Thymus (tissue), 11 donors: ENCODE results near the gene DDX6. TPM values are rescaled to one million over a fixed set of nuclear protein-coding genes. Genes with fewer than 3 reads are reported as not detected.
"Not testable (repeated sequence)": the region's sequence is repeated elsewhere in the genome, so short reads cannot be mapped to it uniquely, and the experiment has no call there.

Experiments used
- DNase-seq, 9 donors: peaks; one replicate each; pipeline ENCODE4 v3.0.0-alpha.2; 2013; ENCODE audit warnings: low spot score in 9 of 9, low read depth in 6 of 9, missing footprints in 1 of 9
- H3K27ac ChIP-seq, 2 donors: one replicate each; pipeline ENCODE4 v1.5.1; 2013; ENCODE audit warnings: control low read depth in 1 of 2, low read depth in 1 of 2, low read length in 1 of 2, mild to moderate bottlenecking in 1 of 2, moderate library complexity in 1 of 2
- H3K27me3 ChIP-seq, 2 donors: one replicate each; pipeline ENCODE4 v1.5.1; 2013; ENCODE audit warnings: low read length in 1 of 2; ENCODE audit not compliant: control insufficient read depth in 2 of 2, insufficient read depth in 1 of 2
- H3K36me3 ChIP-seq, 2 donors: one replicate each; pipeline ENCODE4 v1.5.1; 2013; ENCODE audit warnings: low read length in 1 of 2, mild to moderate bottlenecking in 1 of 2, moderate library complexity in 1 of 2; ENCODE audit not compliant: control insufficient read depth in 2 of 2, insufficient read depth in 2 of 2
- H3K4me1 ChIP-seq, 2 donors: one replicate each; pipeline ENCODE4 v1.5.1; 2013; ENCODE audit warnings: low read length in 2 of 2; ENCODE audit not compliant: control insufficient read depth in 2 of 2, insufficient read depth in 2 of 2
- H3K4me3 ChIP-seq, 2 donors: one replicate each; pipeline ENCODE4 v1.5.1; 2013; ENCODE audit warnings: low read length in 2 of 2, control low read depth in 1 of 2, mild to moderate bottlenecking in 1 of 2
- H3K9me3 ChIP-seq, 2 donors: one replicate each; pipeline ENCODE4 v1.5.1; 2013; ENCODE audit warnings: low read length in 1 of 2, mild to moderate bottlenecking in 1 of 2; ENCODE audit not compliant: control insufficient read depth in 2 of 2, insufficient read depth in 1 of 2
- whole genome bisulfite sequencing: extraction: QIAGEN DNeasy Blood & Tissue Kit; methylation state at CpG from one replicate; pipeline ENCODE4 v1.1.7; 2013; 5-methylcytosine and 5-hydroxymethylcytosine counted together
- polyA plus RNA-seq: library from polyadenylated mRNA; stranded (reverse); fragments of 200-250 nt; gene quantifications from one replicate; pipeline ENCODE4 v1.2.3, GENCODE V29; 2013
- total RNA-seq: library from RNA; stranded (reverse); fragments of 120-200 nt; gene quantifications from one replicate; pipeline ENCODE4 v1.2.4, GENCODE V29; 2013
- donor health status: healthy.

DDX6 gene
- total and polyA plus RNA-seq, 2 donors, result 54.4 to 71.1 TPM

DNA sequence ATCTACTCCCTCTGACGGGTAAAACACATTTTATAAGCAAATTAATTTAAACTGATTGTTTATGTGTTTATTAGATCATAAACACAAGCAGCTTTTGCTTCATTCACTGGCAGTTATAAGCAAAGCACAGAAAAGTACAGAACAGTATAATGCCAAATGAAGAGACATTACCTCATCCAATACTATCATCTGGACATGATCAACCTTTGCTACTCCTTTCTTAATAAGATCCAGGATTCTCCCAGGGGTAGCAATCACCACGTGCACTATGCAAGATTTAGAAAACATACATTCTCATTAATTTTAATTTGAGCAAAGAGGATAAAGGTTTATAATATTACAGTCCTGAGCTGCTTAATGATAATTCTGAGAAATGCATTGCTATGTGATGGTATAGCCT lies 27.9 kb downstream of the DDX6 start:
- Histone ChIP-seq H3K9me3 (no peaks in the 10 kb centered on the region), H3K4me3 (no peak overlapping the region), H3K27me3 (no peaks in the 10 kb centered on the region), H3K27ac (no peak overlapping the region), H3K36me3 (peaks cover 54 to 90% of the 10 kb centered on the region in 2 donors), H3K4me1 (no peaks in the 10 kb centered on the region)
- WGBS, result 99% methylated on average over 2 of the region's 2 CpGs
- no peak for DNase-seq

DNA sequence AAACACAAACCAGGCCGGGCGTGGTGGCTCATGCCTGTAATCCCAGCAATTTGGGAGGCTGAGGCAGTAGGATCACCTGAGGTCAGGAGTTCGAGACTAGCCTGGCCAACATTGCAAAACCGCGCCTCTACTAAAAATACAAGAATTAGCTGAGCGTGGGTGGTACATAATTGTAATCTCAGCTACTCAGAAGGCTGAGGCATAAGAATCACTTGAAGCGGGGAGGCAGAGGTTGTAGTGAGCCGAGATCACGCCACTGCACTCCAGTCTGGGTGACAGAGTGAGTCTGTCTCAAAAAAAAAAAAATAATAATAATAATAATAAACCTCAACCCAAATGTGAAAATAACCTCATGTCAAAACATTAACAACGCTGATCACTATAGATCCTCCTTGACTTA lies 29.0 kb downstream of the DDX6 start:
- not testable (repeated sequence) for H3K4me1 ChIP-seq, DNase-seq, H3K27me3 ChIP-seq, H3K27ac ChIP-seq, H3K4me3 ChIP-seq, H3K9me3 ChIP-seq
- H3K36me3 ChIP-seq, result peaks cover 54 to 88% of the 10 kb centered on the region in 2 donors
- 97% methylated on average over 10 of the region's 10 CpGs for WGBS

DNA sequence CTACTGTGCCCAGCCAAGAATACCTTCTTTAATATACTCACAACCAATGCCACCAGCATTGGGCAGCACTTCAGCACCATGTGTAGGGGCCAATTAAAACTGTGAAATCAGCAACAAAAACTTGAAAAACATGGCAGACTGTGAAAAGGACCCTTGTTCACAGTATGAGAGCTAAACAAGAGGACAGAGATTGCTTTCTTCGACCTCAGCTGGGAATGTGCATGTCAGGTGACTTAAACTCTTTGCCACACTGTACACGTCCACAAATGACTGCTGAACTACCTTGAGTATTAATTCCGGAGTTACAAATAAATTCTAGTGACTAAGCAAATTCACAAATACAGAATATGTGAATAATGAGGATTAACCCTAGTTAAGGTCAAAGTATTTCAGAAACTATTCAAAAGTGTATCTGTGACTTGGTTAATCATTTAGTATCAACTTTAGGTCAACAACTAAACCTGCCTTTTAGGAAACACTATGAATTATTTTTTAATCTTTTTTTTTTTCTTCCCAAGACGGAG lies 33.0 kb downstream of the DDX6 start:
- WGBS, result 95% methylated on average over 4 of the region's 4 CpGs
- no peak for DNase-seq
- H3K27ac ChIP-seq, result no peak overlapping the region

DNA sequence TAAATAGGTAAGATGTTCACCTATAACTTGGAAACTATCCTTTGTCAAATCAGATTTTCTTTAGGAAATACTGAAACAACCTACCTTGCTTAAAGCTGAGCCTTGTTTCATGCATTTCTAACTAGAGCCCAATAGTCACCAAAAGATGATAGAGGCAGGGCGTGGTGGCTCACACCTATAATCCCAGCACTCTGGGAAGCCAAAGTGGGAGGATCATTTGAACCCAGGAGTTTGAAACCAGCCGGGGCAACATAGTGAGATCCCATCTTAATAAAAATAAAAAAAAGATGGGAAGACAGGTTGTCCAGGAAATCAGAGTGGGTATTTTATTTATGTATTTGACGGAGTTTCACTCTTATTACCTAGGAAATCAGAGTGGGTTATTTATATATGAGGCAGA lies 38.3 kb downstream of the DDX6 start:
- Histone ChIP-seq H3K27ac (no peak overlapping the region), H3K4me3 (no peak overlapping the region), H3K9me3 (no peaks in the 10 kb centered on the region), H3K4me1 (no peaks in the 10 kb centered on the region), H3K36me3 (peaks cover 47 to 91% of the 10 kb centered on the region in 2 donors), H3K27me3 (no peaks in the 10 kb centered on the region)
- DNase-seq, result no peak
- 98% methylated on average over 3 of the region's 3 CpGs for WGBS

More for the DNA sequence above, 33.0 kb downstream of the DDX6 start:
- H3K27me3 ChIP-seq, result no peaks in the 10 kb centered on the region
- no peak overlapping the region for H3K4me3 ChIP-seq
- no peaks in the 10 kb centered on the region for H3K4me1 ChIP-seq
- no peaks in the 10 kb centered on the region for H3K9me3 ChIP-seq
- H3K36me3 ChIP-seq, result peaks cover 58 to 93% of the 10 kb centered on the region in 2 donors

DNA sequence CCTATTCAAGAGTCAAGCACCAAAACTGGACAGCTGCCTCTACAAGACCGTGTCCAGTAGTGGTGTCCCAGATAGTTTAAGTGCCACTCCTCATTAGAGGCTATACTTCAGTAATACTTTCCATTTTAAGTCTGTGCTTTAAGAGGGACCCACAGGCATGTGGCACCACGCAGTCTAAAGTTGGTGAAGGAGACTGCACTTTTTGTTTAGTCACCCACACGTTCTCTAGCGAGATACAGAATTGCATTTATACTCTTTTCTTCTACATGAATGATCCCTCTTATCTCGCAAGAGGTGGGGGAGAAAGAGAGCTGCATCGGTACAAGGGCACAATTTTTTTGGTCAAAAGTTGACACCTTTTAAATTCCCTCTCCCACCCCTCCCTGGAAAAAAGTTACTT lies 41.5 kb downstream of the DDX6 start:
- H3K4me3 ChIP-seq, result no peak overlapping the region
- H3K27ac ChIP-seq, result no peak overlapping the region
- no peaks in the 10 kb centered on the region for H3K9me3 ChIP-seq
- H3K27me3 ChIP-seq, result no peaks in the 10 kb centered on the region
- WGBS, result 97% methylated on average over 6 of the region's 6 CpGs
- peaks cover 34 to 62% of the 10 kb centered on the region in 2 donors for H3K36me3 ChIP-seq
- DNase-seq, result no peak
- no peaks in the 10 kb centered on the region for H3K4me1 ChIP-seq

DNA sequence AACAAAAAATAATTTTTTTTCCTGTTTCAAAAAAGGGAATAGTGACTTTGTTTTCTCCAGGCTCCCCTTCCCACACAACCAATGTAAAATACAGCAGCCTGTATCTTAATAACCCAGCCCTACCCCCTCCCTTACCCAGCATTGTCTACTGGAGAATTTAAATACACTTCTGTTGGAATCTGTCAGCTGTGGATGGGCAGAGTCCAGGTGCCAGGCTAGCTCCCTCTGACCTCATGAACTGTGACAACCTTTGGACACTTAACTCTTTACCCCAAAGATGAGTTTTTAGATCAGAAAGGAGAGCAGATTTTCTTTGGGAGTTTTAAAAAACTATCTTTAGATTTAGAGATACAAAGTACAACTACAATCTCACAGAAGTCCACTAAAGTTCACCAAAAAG lies 42.9 kb downstream of the DDX6 start:
- Histone ChIP-seq H3K4me1 (no peaks in the 10 kb centered on the region), H3K27me3 (no peaks in the 10 kb centered on the region), H3K27ac (no peak overlapping the region), H3K9me3 (no peaks in the 10 kb centered on the region), H3K4me3 (no peak overlapping the region), H3K36me3 (peaks cover 25 to 50% of the 10 kb centered on the region in 2 donors)
- DNase-seq, result no peak

DNA sequence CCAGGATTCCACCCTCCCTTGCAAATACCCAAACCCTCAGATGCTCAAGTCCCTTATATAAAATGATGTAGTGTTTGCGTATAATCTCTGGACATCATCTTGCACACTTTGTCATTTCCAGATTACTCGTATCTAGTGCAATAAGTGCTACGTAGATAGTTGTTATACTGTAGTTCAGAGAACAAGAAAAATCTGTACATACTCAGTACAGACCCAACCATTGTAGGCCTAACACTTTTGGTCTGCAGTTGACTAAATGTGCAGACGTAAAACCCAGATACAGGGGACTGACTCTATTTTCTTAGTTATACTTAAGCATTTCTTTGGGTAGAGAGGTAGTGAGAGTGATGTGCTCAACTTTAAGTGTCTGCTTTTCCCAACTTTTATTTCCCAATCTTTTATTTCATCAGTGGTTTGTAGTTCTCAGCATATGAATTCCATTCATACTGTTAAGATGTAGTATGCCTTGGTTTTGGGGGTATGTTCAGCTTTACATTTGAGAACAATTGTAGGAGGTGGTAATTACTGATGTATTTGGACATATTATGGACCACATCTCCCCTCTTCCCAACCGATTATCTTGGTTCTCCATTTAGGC lies 43.9 kb downstream of the DDX6 start:
- H3K27ac ChIP-seq, result no peak overlapping the region
- peaks cover 15 to 40% of the 10 kb centered on the region in 2 donors for H3K36me3 ChIP-seq
- H3K4me3 ChIP-seq, result no peak overlapping the region
- H3K4me1 ChIP-seq, result no peaks in the 10 kb centered on the region
- WGBS, result 97% methylated on average over 5 of the region's 5 CpGs
- H3K9me3 ChIP-seq, result no peaks in the 10 kb centered on the region
- no peak for DNase-seq
- H3K27me3 ChIP-seq, result no peaks in the 10 kb centered on the region

DNA sequence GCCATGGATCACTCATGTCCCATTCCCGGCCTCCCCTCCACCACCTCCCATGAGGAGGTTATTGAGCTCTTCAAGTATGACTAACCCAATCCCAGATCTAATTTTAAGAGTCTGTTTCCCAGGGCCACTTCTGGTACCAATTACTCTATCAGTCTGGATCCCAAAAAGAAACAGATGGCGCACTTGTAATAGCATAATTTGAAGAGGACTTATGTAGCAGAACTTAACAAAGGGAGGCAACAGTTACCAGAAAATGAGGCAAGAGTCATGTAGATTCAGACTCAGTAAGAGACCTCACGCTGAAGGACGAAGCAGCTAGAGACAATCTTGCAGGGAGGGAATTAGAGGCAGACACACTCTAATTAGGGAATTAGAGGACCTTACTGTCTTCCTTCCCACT lies 46.9 kb downstream of the DDX6 start:
- WGBS, result 98% methylated on average over 4 of the region's 4 CpGs
- H3K36me3 ChIP-seq, result peaks cover 0 to 11% of the 10 kb centered on the region in 2 donors
- no peaks in the 10 kb centered on the region for H3K4me1 ChIP-seq
- H3K9me3 ChIP-seq, result no peaks in the 10 kb centered on the region
- DNase-seq, result no peak
- no peak overlapping the region for H3K4me3 ChIP-seq
- no peak overlapping the region for H3K27ac ChIP-seq
- no peaks in the 10 kb centered on the region for H3K27me3 ChIP-seq

DNA sequence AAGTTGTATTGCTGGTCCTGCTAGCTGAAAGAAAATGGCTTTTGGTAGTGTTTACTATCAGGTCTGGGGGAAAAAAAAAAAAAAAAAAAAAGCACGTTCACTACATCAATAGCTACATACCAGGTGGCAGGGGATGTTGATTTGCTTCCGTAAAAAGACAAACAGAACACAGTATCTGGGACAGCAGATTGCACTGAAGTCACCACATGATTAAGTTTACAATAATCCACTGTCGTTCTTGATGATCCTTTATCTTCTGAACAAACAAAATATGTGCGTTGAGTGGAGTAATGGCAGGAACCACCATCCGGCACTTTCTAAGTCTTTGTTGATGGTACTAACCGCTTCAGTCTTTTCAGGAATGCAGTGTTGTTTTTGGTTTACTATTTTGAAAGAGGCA lies 48.7 kb downstream of the DDX6 start:
- 96% methylated on average over 6 of the region's 6 CpGs for WGBS
- H3K27me3 ChIP-seq, result no peaks in the 10 kb centered on the region
- H3K4me3 ChIP-seq, result no peak overlapping the region
- no peaks in the 10 kb centered on the region for H3K9me3 ChIP-seq
- no peaks in the 10 kb centered on the region for H3K4me1 ChIP-seq
- peak overlapping the region in 1 of 2 donors; percentile 83 for H3K27ac ChIP-seq
- no peaks in the 10 kb centered on the region for H3K36me3 ChIP-seq
- peak in 1 of 9 donors; percentile 4 for DNase-seq
